Measurements from ENCODE around the gene VSNL1.

The VSNL1 gene

DNA sequence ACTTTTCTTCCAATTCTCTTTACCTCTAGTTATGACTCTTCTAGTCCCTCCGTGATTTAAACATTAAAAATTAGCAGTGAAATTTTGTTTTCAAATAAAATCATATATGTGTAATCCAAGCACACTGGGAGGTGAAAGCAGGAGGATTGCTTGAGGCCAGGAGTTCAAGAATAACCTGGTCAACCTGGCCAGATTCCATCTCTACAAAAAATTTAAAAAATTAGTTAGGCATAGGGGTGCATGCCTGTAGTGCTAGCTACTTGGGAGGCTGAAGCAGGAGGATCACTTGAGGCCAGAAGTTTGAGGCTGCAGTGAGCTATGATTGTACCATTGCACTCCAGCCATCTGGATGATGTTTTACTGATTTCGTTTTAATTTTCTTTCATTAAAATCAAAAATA, 7.0 kb upstream of the VSNL1 start:
- H3K4me3 ChIP-seq (ENCODE audit: low read depth, low read length), result no peak overlapping the region
- no peak for TF ChIP-seq CTCF (IDR thresholded peaks at IDR 0.05; ENCODE audit: insufficient read depth, low read depth, low read length, missing control alignments)
- no peak for DNase-seq (ENCODE audit: low read depth)

DNA sequence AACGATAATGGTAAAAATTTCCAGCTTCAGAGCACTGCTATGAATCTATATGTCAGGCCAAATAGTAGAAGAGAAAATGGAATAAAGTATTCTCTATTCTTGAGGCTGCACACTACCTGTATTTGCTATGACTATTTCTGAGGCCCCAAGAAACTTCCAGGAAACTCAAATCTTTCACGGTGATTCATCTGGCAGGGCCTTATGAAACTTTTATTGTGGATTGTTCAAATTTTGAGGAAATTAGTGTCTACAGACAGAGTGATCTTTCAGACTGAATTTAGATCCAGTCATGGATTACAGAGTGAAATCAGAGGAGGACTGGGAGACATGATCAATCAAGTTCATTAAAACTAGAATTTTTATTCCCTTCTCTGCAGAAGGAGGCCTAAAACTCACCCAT, 4.1 kb upstream of the VSNL1 start:
- no peak for TF ChIP-seq CTCF (IDR thresholded peaks at IDR 0.05; ENCODE audit: insufficient read depth, low read depth, low read length, missing control alignments)
- DNase-seq (ENCODE audit: low read depth), result no peak
- no peak overlapping the region for H3K4me3 ChIP-seq (ENCODE audit: low read depth, low read length)

DNA sequence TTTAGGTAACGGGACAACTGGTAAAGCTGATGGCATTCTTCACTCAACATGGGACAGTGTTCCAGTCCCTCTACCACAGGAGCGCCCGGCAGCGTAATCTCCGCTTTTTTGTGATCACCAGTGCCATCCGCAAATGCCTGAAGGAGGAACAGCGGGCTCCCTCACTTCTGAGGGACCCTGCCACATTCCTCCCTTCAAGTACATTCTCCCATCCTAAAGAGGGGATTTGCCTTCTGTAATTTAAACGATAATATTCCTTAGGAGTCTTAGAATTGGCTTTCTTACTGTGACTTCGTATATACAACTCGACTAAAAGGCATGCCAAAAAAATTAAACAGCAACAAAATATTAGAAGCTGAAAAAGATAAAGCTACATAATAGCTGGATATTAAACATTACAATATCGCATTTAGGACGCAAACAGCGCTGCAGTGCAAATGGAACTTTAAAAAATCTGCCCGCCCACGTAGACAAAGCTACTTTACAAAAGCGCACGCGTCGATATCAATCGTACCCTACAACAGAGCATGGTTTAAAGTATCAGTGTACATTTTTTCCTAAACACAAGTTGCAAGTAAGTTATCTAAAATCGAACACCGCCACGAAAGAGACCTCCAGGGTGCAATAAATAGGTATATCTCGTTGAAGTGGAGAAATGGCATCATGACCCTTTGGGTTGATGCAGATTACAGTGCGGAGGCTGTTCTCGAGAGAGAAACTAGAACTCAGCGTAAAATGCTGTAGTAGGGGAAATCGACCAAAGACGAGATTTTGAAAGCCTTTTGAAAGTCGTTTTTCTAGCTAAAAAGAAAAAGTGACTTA, 2.3 kb upstream of the VSNL1 start:
- no peak for TF ChIP-seq CTCF (IDR thresholded peaks at IDR 0.05; ENCODE audit: insufficient read depth, low read depth, low read length, missing control alignments)

DNA sequence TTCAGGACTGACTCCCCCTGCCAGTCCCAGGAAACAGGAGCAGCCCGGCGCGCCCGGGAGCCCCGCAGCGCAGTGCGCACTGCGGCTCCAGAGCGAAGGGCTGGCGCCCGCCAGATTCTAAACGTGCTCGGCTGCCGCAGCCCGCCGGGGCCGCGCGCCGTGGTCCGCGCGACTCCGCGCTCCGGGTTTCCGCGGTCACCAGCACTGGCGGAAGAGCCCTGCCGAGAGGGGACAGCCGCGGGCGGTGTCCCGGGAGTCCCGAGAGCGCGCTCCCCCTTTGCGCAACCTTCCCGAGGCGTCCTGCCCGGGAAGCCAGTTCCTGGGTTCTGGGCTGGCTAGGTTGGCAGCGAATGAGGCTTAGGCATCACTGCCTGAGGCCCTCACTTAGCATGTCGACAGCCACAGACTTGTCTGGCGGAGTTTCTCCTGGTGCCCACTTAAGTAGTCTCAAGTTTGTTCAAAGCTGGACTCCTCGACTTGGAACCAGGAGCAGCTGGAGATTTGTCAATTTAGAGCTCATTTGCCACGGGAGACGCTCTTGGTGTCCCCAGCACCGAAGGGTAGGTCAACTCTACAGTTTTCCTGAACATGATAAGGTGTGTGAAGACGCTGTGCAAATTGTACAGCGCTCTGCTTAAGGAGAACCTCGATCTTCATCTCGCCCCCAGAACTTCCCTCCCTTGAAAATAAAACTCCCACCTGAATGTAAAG, 1.5 kb upstream of the VSNL1 start:
- peak; percentile 37 for DNase-seq (ENCODE audit: low read depth)
- no peak for TF ChIP-seq CTCF (IDR thresholded peaks at IDR 0.05; ENCODE audit: insufficient read depth, low read depth, low read length, missing control alignments)
- H3K4me3 ChIP-seq (ENCODE audit: low read depth, low read length), result peak overlapping the region; percentile 37

More for the DNA sequence above, 2.3 kb upstream of the VSNL1 start:
- peak overlapping the region; percentile 37 for H3K4me3 ChIP-seq (ENCODE audit: low read depth, low read length)
- DNase-seq (ENCODE audit: low read depth), result no peak

- H3K4me3 ChIP-seq (ENCODE audit: low read depth, low read length), result no peak overlapping the region
- TF ChIP-seq CTCF (IDR thresholded peaks at IDR 0.05; ENCODE audit: insufficient read depth, low read depth, low read length, missing control alignments), result no peak
- no peak for DNase-seq (ENCODE audit: low read depth)
These were observed 844 bp upstream of the VSNL1 start for GRCh38 chr2:17539611-17540092.

GRCh38 chr2:17540813-17541530, 476 bp downstream of the VSNL1 start:
- no peak for DNase-seq (ENCODE audit: low read depth)
- peak overlapping the region; percentile 35 for H3K4me3 ChIP-seq (ENCODE audit: low read depth, low read length)
- TF ChIP-seq CTCF (IDR thresholded peaks at IDR 0.05; ENCODE audit: insufficient read depth, low read depth, low read length, missing control alignments), result no peak

Measured in GM12865 (cell line).